ENCODE measurements around the gene GCC1. TPM values are rescaled to one million over a fixed set of nuclear protein-coding genes. Genes with fewer than 3 reads are reported as not detected.

Gene GCC1
- total and polyA plus RNA-seq, 2 experiments from 2014 or later, result 9.6 to 15.6 TPM

GRCh38 chr7:127625331-127625730 is 39.9 kb upstream of the GCC1 start:
- peaks cover 8% of the 10 kb centered on the region for H3K27me3 ChIP-seq
- H3K4me3 ChIP-seq, result no peak overlapping the region
- H3K4me1 ChIP-seq (ENCODE audit: low read depth), result no peaks in the 10 kb centered on the region
- TF ChIP-seq, protein P1, sequence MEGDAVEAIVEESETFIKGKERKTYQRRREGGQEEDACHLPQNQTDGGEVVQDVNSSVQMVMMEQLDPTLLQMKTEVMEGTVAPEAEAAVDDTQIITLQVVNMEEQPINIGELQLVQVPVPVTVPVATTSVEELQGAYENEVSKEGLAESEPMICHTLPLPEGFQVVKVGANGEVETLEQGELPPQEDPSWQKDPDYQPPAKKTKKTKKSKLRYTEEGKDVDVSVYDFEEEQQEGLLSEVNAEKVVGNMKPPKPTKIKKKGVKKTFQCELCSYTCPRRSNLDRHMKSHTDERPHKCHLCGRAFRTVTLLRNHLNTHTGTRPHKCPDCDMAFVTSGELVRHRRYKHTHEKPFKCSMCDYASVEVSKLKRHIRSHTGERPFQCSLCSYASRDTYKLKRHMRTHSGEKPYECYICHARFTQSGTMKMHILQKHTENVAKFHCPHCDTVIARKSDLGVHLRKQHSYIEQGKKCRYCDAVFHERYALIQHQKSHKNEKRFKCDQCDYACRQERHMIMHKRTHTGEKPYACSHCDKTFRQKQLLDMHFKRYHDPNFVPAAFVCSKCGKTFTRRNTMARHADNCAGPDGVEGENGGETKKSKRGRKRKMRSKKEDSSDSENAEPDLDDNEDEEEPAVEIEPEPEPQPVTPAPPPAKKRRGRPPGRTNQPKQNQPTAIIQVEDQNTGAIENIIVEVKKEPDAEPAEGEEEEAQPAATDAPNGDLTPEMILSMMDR (IDR thresholded peaks at IDR 0.05; ENCODE audit: low read depth, low read length), result no peak
- DNase-seq (ENCODE audit: low read depth in 1 of 2, low spot score in 1 of 2), result no peak
- no peak overlapping the region for H3K27ac ChIP-seq
- H3K9me3 ChIP-seq (ENCODE audit: low read depth), result no peaks in the 10 kb centered on the region
- no peaks in the 10 kb centered on the region for H3K36me3 ChIP-seq

- H3K9me3 ChIP-seq (ENCODE audit: low read depth), result no peaks in the 10 kb centered on the region
- H3K27ac ChIP-seq, result no peak overlapping the region
- TF ChIP-seq, protein P1 (IDR thresholded peaks at IDR 0.05; ENCODE audit: low read depth, low read length), result no peak
- no peak for DNase-seq (ENCODE audit: low read depth in 1 of 2, low spot score in 1 of 2)
- H3K36me3 ChIP-seq, result no peaks in the 10 kb centered on the region
- H3K4me3 ChIP-seq, result no peak overlapping the region
- peaks cover 44% of the 10 kb centered on the region for H3K27me3 ChIP-seq
- H3K4me1 ChIP-seq (ENCODE audit: low read depth), result no peaks in the 10 kb centered on the region
Observed at GRCh38 chr7:127620406-127621233, 35.2 kb upstream of the GCC1 start.

GRCh38 chr7:127619681-127620405 is 34.4 kb upstream of the GCC1 start:
- no peak for DNase-seq (ENCODE audit: low read depth in 1 of 2, low spot score in 1 of 2)

DNA sequence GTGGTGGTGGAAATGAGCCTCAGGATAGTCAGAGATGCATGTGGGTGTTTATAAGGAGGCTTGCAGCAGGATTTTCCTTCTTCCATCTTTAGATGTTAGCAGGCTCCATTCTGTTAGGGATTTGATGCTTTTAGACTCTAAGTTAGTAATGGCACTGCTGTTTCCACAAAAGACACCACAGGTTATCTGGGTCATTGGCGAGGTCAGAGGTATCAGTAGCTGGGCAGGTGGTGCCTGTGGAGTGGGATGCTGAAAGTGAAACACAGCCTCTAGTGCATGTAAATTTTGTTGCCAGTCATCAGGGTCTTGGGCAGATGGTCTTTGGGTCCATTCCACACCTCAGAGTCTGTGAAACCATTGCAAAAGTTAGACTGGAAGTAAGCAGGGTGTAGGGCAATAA is 33.4 kb upstream of the GCC1 start:
- Histone ChIP-seq H3K27me3 (peaks cover 58% of the 10 kb centered on the region), H3K27ac (no peak overlapping the region), H3K9me3 (ENCODE audit: low read depth) (no peaks in the 10 kb centered on the region), H3K4me3 (no peak overlapping the region), H3K4me1 (ENCODE audit: low read depth) (no peaks in the 10 kb centered on the region), H3K36me3 (no peaks in the 10 kb centered on the region)
- TF ChIP-seq, protein P1 (IDR thresholded peaks at IDR 0.05; ENCODE audit: low read depth, low read length), result no peak
- no peak for DNase-seq (ENCODE audit: low read depth in 1 of 2, low spot score in 1 of 2)

More at GRCh38 chr7:127619681-127620405, 34.4 kb upstream of the GCC1 start:
- H3K4me3 ChIP-seq, result no peak overlapping the region
- H3K27ac ChIP-seq, result no peak overlapping the region
- TF ChIP-seq, protein P1 (IDR thresholded peaks at IDR 0.05; ENCODE audit: low read depth, low read length), result no peak
- peaks cover 51% of the 10 kb centered on the region for H3K27me3 ChIP-seq
- H3K36me3 ChIP-seq, result no peaks in the 10 kb centered on the region
- H3K9me3 ChIP-seq (ENCODE audit: low read depth), result no peaks in the 10 kb centered on the region
- H3K4me1 ChIP-seq (ENCODE audit: low read depth), result no peaks in the 10 kb centered on the region

- no peak for DNase-seq (ENCODE audit: low read depth in 1 of 2, low spot score in 1 of 2)
- no peak within 1 kb of the TSS for H3K4me3 ChIP-seq
- no peaks in the 10 kb centered on the region for H3K9me3 ChIP-seq (ENCODE audit: low read depth)
- no peak within 1 kb of the TSS for H3K27ac ChIP-seq
- TF ChIP-seq, protein P1 (IDR thresholded peaks at IDR 0.05; ENCODE audit: low read depth, low read length), result no peak
- no peaks in the 10 kb centered on the region for H3K4me1 ChIP-seq (ENCODE audit: low read depth)
- H3K36me3 ChIP-seq, result no peaks in the 10 kb centered on the region
- H3K27me3 ChIP-seq, result peaks cover 58% of the 10 kb centered on the region
Observed at GRCh38 chr7:127618042-127618441, 32.6 kb upstream of the GCC1 start, which contains the start of gene PAX4. Gene PAX4 (minus strand): TSS chr7:127618142. CDS start chr7:127615928, 2,214 bp downstream.
